DMS 273 (cell line): Measurements from ENCODE around the gene PITX2.
"Not testable (repeated sequence)": the region's sequence is repeated elsewhere in the genome, so short reads cannot be mapped to it uniquely, and the experiment has no call there.

Experiments
- DNase-seq: peaks from one replicate; lab custom pipeline; 2025; ENCODE audit not compliant: unreplicated experiment; lab: John Stamatoyannopoulos, UW

The PITX2 gene

DNA sequence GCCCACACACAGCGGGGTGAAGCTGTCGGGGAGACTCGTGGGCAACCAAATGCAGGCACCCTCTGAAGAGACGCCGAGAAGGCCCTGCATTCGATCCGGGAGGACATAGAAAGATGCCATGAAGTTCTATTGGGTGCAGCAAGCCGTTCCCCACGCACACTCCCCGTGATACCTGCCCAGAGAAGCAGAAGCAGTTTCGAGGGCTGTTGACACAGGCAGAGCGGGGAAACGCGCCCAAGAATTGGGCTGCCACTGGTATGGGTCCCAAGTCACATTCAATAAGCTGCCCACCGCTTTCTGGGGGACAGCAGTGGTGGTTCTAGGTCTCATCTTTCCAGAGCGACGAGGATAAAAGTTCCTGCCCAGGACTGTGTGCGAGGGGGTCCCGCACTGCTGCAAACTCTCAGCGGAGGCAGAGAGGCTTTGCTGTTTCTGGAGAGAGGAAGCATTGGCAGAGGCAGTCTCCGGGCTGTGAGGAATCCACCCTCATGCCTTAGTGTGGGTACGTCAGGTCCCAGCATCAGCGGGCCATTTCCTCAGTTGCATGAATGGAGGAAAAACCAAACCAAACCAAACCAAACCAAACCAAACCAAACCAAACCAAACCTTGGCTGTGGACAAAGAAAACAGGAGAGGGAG is 10.1 kb downstream of the PITX2 start:
- no peak for DNase-seq

DNA sequence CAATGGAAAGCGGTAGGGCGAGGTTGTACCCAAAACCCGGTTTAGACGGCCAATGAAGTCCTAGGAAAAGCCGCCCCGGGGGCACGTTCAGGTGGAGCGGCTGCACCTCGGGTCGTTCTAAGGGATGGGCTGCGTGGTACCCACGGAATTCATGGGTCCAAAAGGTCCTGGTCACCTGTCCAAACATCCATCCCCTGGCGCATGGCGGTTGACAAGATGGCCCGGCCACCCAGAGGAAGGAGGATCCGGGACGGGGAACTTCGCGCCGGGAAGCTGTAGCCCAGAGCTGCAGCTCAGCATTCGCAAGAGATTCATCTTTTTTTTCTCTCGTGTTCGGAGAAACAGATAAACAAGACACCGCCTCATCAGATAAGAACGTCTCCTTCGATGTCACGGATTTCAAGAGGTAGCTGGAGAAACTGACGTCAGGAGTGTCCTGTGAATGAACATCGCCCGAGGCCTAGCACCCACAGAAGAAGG is 10.9 kb downstream of the PITX2 start:
- DNase-seq = no peak

DNA sequence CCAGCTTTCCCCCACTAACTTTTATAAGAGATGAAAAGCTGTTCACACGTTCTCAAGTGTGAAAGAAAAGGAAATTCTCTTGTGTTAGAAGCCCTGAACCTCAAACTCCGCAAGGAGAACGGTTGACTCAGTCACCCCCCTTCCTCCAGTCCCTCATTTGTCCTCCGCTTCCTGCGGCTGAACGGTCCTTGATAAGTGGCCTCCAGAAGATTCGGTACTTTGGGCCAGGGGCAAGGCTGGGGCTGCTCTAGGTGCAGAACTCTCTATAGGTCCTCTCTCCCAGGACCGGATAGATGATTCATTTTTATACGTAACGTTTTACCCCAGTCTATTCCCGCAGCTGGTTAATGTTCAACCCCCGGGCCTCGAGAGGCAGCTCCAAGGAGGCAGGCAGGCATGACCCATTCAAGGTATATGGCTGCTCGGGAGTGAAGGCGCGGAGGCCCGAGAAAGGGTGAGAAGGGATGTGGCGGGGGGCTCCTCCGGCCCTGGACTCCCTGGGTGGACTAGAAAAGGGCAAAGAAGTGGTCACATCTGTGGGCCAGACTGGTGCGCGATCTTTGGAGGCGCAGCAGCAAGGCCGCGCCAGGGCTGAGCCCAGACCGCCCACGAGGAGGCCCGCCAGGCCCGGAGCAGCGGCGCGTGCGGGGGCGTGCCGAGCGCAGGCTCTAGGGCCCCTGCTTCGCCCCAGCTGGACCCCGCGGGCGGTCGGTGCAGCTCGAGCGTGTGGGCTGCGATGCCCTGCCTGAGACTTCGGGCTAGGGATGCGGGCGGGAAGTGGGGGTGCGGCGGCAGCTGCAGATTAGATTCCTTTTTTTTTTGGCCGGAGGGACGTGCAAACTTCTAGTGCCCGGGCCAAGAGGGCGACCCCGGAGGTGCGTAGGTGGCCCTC is 11.7 kb downstream of the PITX2 start:
- no peak for DNase-seq

DNA sequence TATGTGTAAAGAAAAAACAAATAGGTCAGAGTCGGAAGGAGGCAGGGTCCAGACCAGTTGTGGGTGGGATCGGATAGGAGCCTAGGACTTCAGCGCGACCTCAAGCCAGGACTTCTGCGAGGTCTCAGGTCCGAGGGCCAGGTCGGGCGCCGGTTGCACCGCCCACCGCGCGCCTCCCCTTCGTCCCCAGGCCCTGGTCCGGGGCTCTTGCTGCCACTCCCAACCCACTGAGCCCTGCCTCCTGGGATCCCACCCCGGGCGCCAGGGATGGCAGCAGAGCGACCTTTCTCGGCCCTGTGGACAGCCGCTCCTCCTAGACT is 12.3 kb downstream of the PITX2 start:
- no peak for DNase-seq

DNA sequence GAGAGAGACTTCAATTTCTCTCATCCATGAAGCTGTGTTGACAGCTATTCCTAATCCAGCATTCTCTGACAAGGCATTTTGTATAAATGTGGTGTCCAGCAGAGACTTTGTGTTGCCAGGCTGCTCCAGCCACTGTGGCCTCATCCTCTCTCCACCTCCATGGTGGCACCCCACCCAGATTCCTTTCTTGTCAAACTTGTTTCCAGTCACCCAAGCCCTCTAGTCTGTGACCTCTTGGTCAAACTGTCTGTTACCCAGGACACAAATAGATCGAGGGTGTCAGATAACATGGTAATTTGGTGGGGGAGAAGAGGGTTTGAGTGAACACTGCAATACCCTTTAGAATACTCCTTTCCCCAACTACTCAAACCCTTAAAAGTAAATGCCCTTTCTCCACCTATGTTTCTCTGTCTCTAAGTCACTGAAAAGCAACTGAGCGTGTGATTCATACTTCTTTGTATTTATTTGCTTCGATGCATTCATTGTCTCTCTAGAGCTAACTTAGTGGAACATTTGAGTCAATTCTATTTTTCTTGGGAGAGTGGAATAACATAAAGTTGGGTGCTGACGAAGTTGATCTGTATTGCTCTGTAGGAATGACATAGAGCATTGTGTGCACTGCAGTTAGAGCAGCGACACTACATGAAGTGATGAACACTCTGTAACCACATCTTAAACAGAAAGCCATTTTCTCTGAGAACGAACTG is 13.7 kb downstream of the PITX2 start:
- no peak for DNase-seq

DNA sequence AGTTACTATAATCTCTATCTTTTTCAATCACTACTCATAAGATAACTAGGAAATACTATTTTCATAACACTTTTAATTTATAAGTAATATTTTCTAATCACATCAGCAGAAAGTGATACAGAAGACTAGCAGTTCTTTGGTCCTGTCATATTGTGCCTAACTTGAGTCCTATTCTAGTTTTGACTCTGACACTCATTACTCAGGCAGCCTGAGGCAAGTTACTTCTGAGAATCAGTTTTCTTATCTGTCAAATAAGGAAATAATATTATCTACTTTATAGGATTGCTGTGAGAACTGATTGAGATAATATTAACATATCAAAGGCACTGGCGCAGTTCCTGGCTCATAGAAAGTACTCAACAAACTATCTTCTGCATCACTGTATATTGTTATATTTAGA is 17.8 kb downstream of the PITX2 start:
- DNase-seq = no peak

DNA sequence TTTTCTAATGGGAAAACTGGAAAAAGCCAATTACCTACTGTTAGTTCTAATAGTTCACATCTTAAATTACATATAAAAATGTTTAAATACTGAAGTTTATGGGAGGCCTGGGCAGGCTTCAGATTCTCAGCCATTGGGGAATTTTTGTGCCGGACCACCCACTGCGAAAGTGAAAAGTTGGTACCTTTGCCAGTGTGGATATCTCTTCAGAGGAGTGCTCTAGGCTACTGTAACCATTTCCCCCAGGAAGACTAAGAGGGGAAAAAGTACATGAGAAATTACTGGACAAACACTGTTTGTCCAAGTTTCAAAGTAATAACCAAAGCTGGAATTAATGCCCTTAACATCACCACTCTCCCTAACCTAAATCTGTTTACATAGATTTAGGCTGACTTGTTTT is 20.8 kb downstream of the PITX2 start:
- DNase-seq = no peak

DNA sequence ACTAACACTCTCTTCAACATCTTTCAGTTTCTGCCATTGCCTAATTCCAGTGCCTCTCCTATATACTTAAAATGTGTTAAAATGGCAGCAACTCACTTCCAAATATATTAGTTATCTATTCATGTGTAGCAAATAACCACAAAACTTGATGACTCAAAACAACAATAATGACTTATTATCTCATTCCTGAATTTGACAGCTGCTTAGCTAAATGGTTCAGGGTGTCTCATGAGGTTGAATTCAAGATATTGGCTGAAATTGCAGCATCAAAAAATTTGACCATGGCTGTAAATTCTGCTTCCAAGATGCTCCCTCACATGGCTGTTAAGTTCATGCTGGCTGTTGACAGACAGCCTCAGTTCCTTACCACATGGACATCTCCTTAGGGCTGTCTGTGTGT is 25.3 kb downstream of the PITX2 start:
- no peak for DNase-seq

DNA sequence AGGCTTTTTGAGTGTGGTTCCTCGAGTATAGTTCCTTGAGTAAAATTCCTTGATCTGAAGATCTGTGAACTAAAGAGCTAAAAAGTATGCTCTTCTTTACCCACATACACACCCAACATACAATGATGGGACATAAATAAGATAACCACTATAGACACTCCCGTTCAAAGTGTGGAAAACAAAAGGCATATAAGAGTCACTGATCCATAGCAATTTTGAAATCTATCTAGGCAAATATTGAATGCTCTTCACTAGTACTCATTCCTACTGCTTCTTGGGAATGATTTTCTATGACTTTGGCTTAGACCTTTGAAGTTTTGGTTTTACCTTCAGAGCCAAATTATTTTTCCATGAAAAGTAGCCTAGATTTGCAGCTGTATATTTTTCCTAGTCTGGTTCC is 26.4 kb downstream of the PITX2 start:
- no peak for DNase-seq

DNA sequence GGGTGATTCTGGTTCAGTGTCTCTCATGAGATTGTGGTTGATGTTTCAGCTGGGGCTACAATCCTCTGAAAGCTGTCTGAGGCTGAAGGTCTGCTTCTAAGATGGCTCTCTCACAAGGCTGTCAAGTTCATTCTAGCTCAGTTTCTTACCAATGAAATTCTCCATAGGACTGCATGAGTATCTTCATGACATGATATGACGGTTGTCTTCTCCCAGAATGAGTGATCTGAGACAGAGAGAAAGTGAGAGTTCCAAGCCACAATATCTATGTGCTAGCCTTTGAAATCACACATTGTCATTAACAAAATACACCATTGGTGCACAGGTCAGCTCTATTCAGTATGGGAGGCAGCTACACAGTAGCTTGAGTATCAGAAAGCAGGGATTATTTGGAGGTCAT is 27.3 kb downstream of the PITX2 start:
- DNase-seq = no peak

DNA sequence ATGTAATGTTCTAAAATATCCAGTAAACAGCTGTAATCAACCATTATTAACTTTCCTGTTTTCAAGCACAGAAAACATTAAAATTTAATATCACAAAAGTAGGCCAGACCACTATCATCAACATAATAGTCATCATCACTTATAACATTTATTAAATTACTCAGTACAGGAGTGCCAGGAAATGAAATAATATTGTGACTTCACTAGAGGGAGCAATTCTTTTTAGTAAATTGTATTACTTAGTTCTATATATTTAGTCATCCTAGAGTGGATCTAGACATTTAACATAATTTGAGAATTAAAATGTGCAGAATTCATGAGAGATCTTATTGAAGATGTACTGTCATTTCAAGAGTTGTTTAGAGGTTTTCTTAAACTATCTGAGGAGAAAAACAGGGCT is 33.6 kb downstream of the PITX2 start:
- no peak for DNase-seq

DNA sequence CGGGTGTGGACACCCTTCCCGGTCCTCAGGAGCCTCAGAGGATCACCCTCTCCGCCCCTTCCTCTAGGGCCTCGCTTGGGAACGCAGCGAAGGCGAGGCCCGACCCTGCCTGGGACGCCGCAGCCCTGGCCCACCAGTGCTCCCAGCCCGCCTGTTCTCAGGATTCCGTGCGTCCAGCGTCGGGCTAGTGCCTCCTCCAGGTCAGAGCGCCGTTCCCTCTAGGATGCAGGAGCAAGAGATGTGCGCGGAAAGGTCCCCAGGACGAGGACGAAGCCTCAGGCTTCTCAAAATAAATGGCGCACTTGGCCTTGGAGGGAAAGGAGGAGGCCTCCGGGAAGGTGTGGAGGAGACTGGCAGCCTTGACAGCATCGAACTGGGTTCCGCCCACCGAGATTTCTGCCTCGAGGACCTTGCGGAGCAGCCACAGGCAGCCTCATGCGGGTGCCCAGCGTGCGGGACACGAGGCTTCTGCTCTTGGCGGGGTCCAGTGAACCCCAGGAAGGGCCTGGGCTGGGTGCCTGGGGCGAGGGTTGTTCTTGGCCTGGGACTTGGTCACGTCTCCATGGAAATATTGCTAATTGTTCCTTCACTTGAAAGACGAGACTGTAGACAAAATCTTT is 35.1 kb downstream of the PITX2 start:
- no peak for DNase-seq

DNA sequence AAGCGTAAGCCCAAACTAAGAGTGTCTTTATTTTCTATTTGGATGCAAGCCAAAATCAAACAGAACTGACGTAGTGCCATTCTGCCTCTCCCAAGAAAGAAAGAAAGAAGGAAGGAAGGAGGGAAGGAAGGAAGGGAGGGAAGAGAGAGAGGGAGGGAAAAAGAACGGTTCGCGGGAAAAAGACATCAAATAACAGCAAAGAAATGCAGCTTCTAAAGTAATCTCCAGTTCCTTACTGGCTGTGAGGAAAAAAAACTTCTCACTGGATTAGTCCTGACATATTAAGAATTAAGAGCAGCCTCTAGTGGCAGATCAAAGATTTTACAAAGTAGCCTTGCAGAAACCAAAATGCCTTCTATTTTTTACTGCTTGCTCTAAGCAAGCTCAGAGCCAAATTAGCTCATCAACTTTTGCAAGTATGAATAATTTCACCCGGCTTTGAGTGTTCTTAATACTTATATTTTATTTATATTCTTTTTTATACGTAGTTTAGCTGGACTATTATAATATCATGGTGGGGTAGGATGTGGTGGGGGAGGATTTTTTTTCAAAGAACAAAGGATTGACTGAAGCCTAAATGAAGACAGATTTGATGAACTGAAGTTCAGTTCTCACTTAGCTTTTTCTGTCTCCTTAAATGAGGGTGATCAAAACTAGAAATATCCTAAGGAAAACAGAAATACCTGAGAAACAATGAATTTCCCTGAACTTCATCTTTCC is 36.6 kb downstream of the PITX2 start:
- DNase-seq = peak; percentile 39

DNA sequence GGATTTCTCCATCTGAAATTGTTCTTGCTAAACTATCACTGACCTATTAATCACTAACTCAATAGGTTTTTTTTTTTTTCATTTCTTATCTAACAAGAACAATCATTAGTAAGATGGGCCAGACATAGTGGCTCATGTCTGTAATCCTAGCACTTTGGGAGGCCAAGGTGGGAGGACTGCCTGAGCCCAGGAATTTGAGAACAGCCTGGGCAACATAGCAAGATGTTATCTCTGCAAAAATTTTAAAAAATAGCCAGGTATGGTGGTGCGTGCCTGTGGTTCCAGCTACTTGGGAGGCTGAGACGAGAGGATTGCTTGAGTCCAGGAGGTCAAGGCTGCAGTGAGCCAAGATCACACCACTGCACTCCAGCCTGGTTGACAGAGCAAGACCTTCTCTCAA is 46.2 kb downstream of the PITX2 start:
- not testable (repeated sequence) for DNase-seq
